Measurements from ENCODE around the gene U2AF2. TPM values are rescaled to one million over a fixed set of nuclear protein-coding genes. Genes with fewer than 3 reads are reported as not detected.

U2AF2 gene
- total RNA-seq, 1 donor from 2014 or later = 140 TPM

GRCh38 chr19:55702131-55702627, 47.3 kb downstream of the U2AF2 start:
- Histone ChIP-seq H3K36me3 (ENCODE audit: control insufficient read depth, insufficient read depth, low read length) (peaks cover 5% of the 10 kb centered on the region), H3K27me3 (ENCODE audit: control insufficient read depth, insufficient read depth, low read length) (no peaks in the 10 kb centered on the region), H3K4me3 (ENCODE audit: low read depth, low read length) (no peak overlapping the region)
- no peak for TF ChIP-seq CTCF (IDR thresholded peaks at IDR 0.05; ENCODE audit: insufficient read depth, low read length, severe bottlenecking)
- no peak for FAIRE-seq
- DNase-seq (ENCODE audit: low read depth) = no peak

GRCh38 chr19:55703790-55704215, 49.0 kb downstream of the U2AF2 start:
- Histone ChIP-seq H3K27me3 (ENCODE audit: control insufficient read depth, insufficient read depth, low read length) (no peaks in the 10 kb centered on the region), H3K36me3 (ENCODE audit: control insufficient read depth, insufficient read depth, low read length) (peaks cover 4% of the 10 kb centered on the region), H3K4me3 (ENCODE audit: low read depth, low read length) (no peak overlapping the region)
- FAIRE-seq (no peak), DNase-seq (ENCODE audit: low read depth) (no peak)
- TF ChIP-seq CTCF (IDR thresholded peaks at IDR 0.05; ENCODE audit: insufficient read depth, low read length, severe bottlenecking) = peak; percentile 63

GRCh38 chr19:55704494-55705245, 49.8 kb downstream of the U2AF2 start:
- Histone ChIP-seq H3K36me3 (ENCODE audit: control insufficient read depth, insufficient read depth, low read length) (peaks cover 2% of the 10 kb centered on the region), H3K27me3 (ENCODE audit: control insufficient read depth, insufficient read depth, low read length) (no peaks in the 10 kb centered on the region), H3K4me3 (ENCODE audit: low read depth, low read length) (no peak overlapping the region)
- FAIRE-seq (no peak), DNase-seq (ENCODE audit: low read depth) (no peak)
- TF ChIP-seq CTCF (IDR thresholded peaks at IDR 0.05; ENCODE audit: insufficient read depth, low read length, severe bottlenecking) = no peak

GRCh38 chr19:55705972-55706371, 51.1 kb downstream of the U2AF2 start:
- Histone ChIP-seq H3K36me3 (ENCODE audit: control insufficient read depth, insufficient read depth, low read length) (peaks cover 2% of the 10 kb centered on the region), H3K27me3 (ENCODE audit: control insufficient read depth, insufficient read depth, low read length) (no peaks in the 10 kb centered on the region), H3K4me3 (ENCODE audit: low read depth, low read length) (no peak overlapping the region)
- no peak for FAIRE-seq
- no peak for DNase-seq (ENCODE audit: low read depth)
- TF ChIP-seq CTCF (IDR thresholded peaks at IDR 0.05; ENCODE audit: insufficient read depth, low read length, severe bottlenecking) = no peak

GRCh38 chr19:55711719-55712118, 56.9 kb downstream of the U2AF2 start:
- no peaks in the 10 kb centered on the region for H3K36me3 ChIP-seq (ENCODE audit: control insufficient read depth, insufficient read depth, low read length)
- H3K27me3 ChIP-seq (ENCODE audit: control insufficient read depth, insufficient read depth, low read length) = no peaks in the 10 kb centered on the region
- no peak for DNase-seq (ENCODE audit: low read depth)
- TF ChIP-seq CTCF (IDR thresholded peaks at IDR 0.05; ENCODE audit: insufficient read depth, low read length, severe bottlenecking) = no peak
- H3K4me3 ChIP-seq (ENCODE audit: low read depth, low read length) = no peak overlapping the region
- no peak for FAIRE-seq
